SK-N-SH (cell line): ENCODE data around the gene HP1BP3. TPM values are rescaled to one million over a fixed set of nuclear protein-coding genes. Genes with fewer than 3 reads are reported as not detected.

Experiments
- CTCF ChIA-PET: fragments of 300-600, 350-600 bp; formaldehyde crosslinking; extraction: SDS; loops from one replicate; lab custom pipeline; 2021; lab: Yijun Ruan, JAX
- POLR2A ChIA-PET: fragments of 350-600 bp; sonication (Branson Sonifier 250); formaldehyde crosslinking; extraction: SDS; loops from one replicate; lab custom pipeline; 2020; ENCODE audit warnings: antibody characterized with exemption, inconsistent platforms; lab: Yijun Ruan, JAX
- DNase-seq: peaks from one replicate; pipeline ENCODE4 v3.0.0; 2012
- H2AFZ ChIP-seq: fragments of 200-600 bp; sonication (generic); 2 replicates; pipeline ENCODE4 v1.8.1; 2016; ENCODE audit warnings: antibody characterized with exemption, mild to moderate bottlenecking, low read depth
- H3F3A ChIP-seq: fragments of 200-600 bp; sonication (generic); replicated peaks from 2 replicates; pipeline ENCODE3; 2016; ENCODE audit warnings: antibody characterized with exemption, mild to moderate bottlenecking; ENCODE audit not compliant: insufficient read depth
- H3K27ac ChIP-seq, 2 experiments: fragments of 200-500 bp in 1 of 2; fragments of 200-600 bp in 1 of 2; sonication (Bioruptor generic) in 1 of 2; sonication (generic), shearing (Covaris generic) in 1 of 2; 2 replicates each; pipeline versions ENCODE4 v1.5.1 to v1.6.1; 2014 to 2016; ENCODE audit warnings: low read depth in 2 of 2, inconsistent platforms in 1 of 2, low read length in 1 of 2, mild to moderate bottlenecking in 1 of 2, mixed read lengths in 1 of 2
- H3K27me3 ChIP-seq: fragments of 200-600 bp; sonication (generic), shearing (Covaris generic); 2 replicates; pipeline ENCODE4 v1.6.1; 2016; ENCODE audit warnings: mixed run types; ENCODE audit not compliant: insufficient read depth
- H3K36me3 ChIP-seq, 2 experiments: fragments of 200-500 bp in 1 of 2; fragments of 200-600 bp in 1 of 2; sonication (Bioruptor generic) in 1 of 2; sonication (generic) in 1 of 2; replicated peaks in 1 of 2; 2 replicates each; pipeline versions ENCODE3 to v1.5.1; 2014 to 2016; ENCODE audit warnings: low read length in 1 of 2, mild to moderate bottlenecking in 1 of 2; ENCODE audit not compliant: insufficient read depth in 2 of 2, control insufficient read depth in 1 of 2
- H3K4me1 ChIP-seq, 2 experiments: fragments of 200-500 bp in 1 of 2; fragments of 200-600 bp in 1 of 2; sonication (Bioruptor generic) in 1 of 2; sonication (generic), shearing (Covaris generic) in 1 of 2; 2 replicates each; pipeline versions ENCODE4 v1.5.1 to v1.6.1; 2014 to 2016; ENCODE audit warnings: low read depth in 1 of 2, low read length in 1 of 2, mixed run types in 1 of 2; ENCODE audit not compliant: insufficient read depth in 2 of 2, control insufficient read depth in 1 of 2
- H3K4me2 ChIP-seq: fragments of 200-600 bp; sonication (generic), shearing (Covaris generic); 2 replicates; pipeline ENCODE4 v1.6.1; 2017; ENCODE audit warnings: mixed run types
- H3K4me3 ChIP-seq, 2 experiments: fragments of 200-500 bp in 1 of 2; fragments of 200-600 bp in 1 of 2; sonication (Bioruptor generic) in 1 of 2; sonication (generic), shearing (Covaris generic) in 1 of 2; 2 replicates each; pipeline versions ENCODE4 v1.5.1 to v1.8.1; 2014 to 2016; ENCODE audit warnings: low read depth in 2 of 2, inconsistent platforms in 1 of 2, low read length in 1 of 2, mild to moderate bottlenecking in 1 of 2, mixed read lengths in 1 of 2, moderate library complexity in 1 of 2
- H3K79me2 ChIP-seq: fragments of 200-600 bp; sonication (generic); 2 replicates; pipeline ENCODE4 v1.8.1; 2017; ENCODE audit warnings: mild to moderate bottlenecking; ENCODE audit not compliant: insufficient read depth
- H3K9ac ChIP-seq: fragments of 200-600 bp; sonication (generic); 2 replicates; pipeline ENCODE4 v1.6.1; 2017; ENCODE audit warnings: mixed run types
- H3K9me2 ChIP-seq: fragments of 200-600 bp; sonication (generic); 2 replicates; pipeline ENCODE4 v1.6.1; 2017; ENCODE audit warnings: mixed run types
- H3K9me3 ChIP-seq: fragments of 200-600 bp; sonication (generic); 2 replicates; pipeline ENCODE4 v1.6.1; 2017; ENCODE audit warnings: mixed run types, mild to moderate bottlenecking, moderate library complexity
- H4K20me1 ChIP-seq: fragments of 200-600 bp; sonication (generic); 2 replicates; pipeline ENCODE4 v1.6.1; 2017; ENCODE audit warnings: mild to moderate bottlenecking, mixed run types; ENCODE audit not compliant: insufficient read depth
- FOSL2 ChIP-seq: IDR thresholded peaks from 2 replicates; pipeline ENCODE4 v1.4.0; 2012; ENCODE audit warnings: low read depth, mild to moderate bottlenecking, moderate library complexity, borderline replicate concordance
- FOXJ3 ChIP-seq: sonication (generic); formaldehyde crosslinking; IDR thresholded peaks from 2 replicates; pipeline ENCODE4 v1.5.1; 2020; ENCODE audit warnings: mild to moderate bottlenecking, missing genetic modification reagents
- GABPA ChIP-seq: IDR thresholded peaks from 2 replicates; pipeline ENCODE4 v1.4.0; 2012; ENCODE audit warnings: low read depth, mild to moderate bottlenecking
- GATA2 ChIP-seq: sonication (generic); formaldehyde crosslinking; IDR thresholded peaks from 2 replicates; pipeline ENCODE4 v1.5.0; 2020; ENCODE audit warnings: mild to moderate bottlenecking, missing genetic modification reagents
- MAX ChIP-seq: IDR thresholded peaks from 2 replicates; pipeline ENCODE4 v1.4.0; 2012; ENCODE audit warnings: low read depth
- MXI1 ChIP-seq: IDR thresholded peaks from 2 replicates; pipeline ENCODE4 v1.6.1; 2012; ENCODE audit warnings: mild to moderate bottlenecking, low read depth, low read length, improper control_type of control experiment
- PBX3 ChIP-seq: IDR thresholded peaks from 2 replicates; pipeline ENCODE4; 2012
- POLR2AphosphoS5 ChIP-seq: IDR thresholded peaks from 2 replicates; pipeline ENCODE4 v1.6.1; 2012; ENCODE audit warnings: low read depth, low read length
- RAD21 ChIP-seq: IDR thresholded peaks from 2 replicates; pipeline ENCODE4 v1.6.1; 2012; ENCODE audit warnings: mild to moderate bottlenecking, low read length
- RFX5 ChIP-seq: IDR thresholded peaks from 2 replicates; pipeline ENCODE4 v1.6.1; 2012; ENCODE audit warnings: mild to moderate bottlenecking, improper control_type of control experiment, low read length
- RXRA ChIP-seq: IDR thresholded peaks from 2 replicates; pipeline ENCODE4 v1.4.0; 2012; ENCODE audit warnings: low read depth, mild to moderate bottlenecking, borderline replicate concordance
- TCF12 ChIP-seq: IDR thresholded peaks from 2 replicates; pipeline ENCODE4 v1.4.0; 2012
- TEAD4 ChIP-seq: IDR thresholded peaks from 2 replicates; pipeline ENCODE4 v1.4.0; 2012; ENCODE audit warnings: mild to moderate bottlenecking, borderline replicate concordance; ENCODE audit not compliant: insufficient read depth
- YY1 ChIP-seq: IDR thresholded peaks from 2 replicates; pipeline ENCODE4 v1.4.0; 2012; ENCODE audit warnings: low read depth, mild to moderate bottlenecking
- WGBS: methylation state at CpG from one replicate; pipeline ENCODE4 v1.1.6; 2017; ENCODE audit warnings: low lambda C conversion rate; 5-methylcytosine and 5-hydroxymethylcytosine counted together
- polyA plus RNA-seq, 3 experiments: library from polyadenylated mRNA; depleted of rRNA; stranded (reverse); fragments of >200 nt; gene quantifications; 2 replicates each; pipeline ENCODE4 v1.2.3, GENCODE V29; 2012
- TF ChIP-seq, protein P1 (sequence below): fragments of 150-350 bp; IDR thresholded peaks from 2 replicates; pipeline ENCODE4 v1.6.1; 2017; ENCODE audit warnings: antibody characterized with exemption, low read length, low read depth, borderline replicate concordance
- TF ChIP-seq, protein P2 (sequence below): IDR thresholded peaks from 2 replicates; pipeline ENCODE4 v1.6.1; 2012; ENCODE audit warnings: mild to moderate bottlenecking, low read depth, low read length, moderate library complexity
- TF ChIP-seq, protein P3 (sequence below): IDR thresholded peaks from 2 replicates; pipeline ENCODE4 v1.4.0; 2012; ENCODE audit warnings: low read depth, borderline replicate concordance

HP1BP3 gene
- polyA plus RNA-seq, 1 of the 3 experiments (the other 2 are of a cell fraction): 236 TPM

- Histone ChIP-seq H3K27me3 (no peaks in the 10 kb centered on the region), H2AFZ (no peak overlapping the region), H3K79me2 (peaks cover 89% of the 10 kb centered on the region), H3K4me1 (no peaks in the 10 kb centered on the region), H3K9me3 (no peaks in the 10 kb centered on the region), H3K4me3 (no peak overlapping the region), H4K20me1 (peaks cover 16% of the 10 kb centered on the region), H3K4me2 (no peak overlapping the region), H3K27ac (no peak overlapping the region), H3F3A (peaks cover 30% of the 10 kb centered on the region), H3K9ac (no peak overlapping the region), H3K36me3 (peaks cover 71 to 97% of the 10 kb centered on the region in 2 experiments), H3K9me2 (no peaks in the 10 kb centered on the region)
- ChIA-PET CTCF (interaction anchor here (0.6 kb wide), 1 partner anchor 889 kb away, joined by 3 read pairs; the partner anchor contains the start of gene OTUD3), POLR2A (interaction anchor here (2.5 kb wide), 1 partner anchor 16 kb away, joined by 10 read pairs; the partner anchor contains the start of gene HP1BP3)
- TF ChIP-seq RXRA: no peak
- TF ChIP-seq, protein P1, sequence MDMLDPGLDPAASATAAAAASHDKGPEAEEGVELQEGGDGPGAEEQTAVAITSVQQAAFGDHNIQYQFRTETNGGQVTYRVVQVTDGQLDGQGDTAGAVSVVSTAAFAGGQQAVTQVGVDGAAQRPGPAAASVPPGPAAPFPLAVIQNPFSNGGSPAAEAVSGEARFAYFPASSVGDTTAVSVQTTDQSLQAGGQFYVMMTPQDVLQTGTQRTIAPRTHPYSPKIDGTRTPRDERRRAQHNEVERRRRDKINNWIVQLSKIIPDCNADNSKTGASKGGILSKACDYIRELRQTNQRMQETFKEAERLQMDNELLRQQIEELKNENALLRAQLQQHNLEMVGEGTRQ: no peak
- TF ChIP-seq GATA2 (CRISPR knock-in tag): no peak
- TF ChIP-seq YY1: no peak
- no peak for TF ChIP-seq RAD21
- no peak for TF ChIP-seq RFX5
- TF ChIP-seq GABPA: no peak
- no peak for TF ChIP-seq POLR2AphosphoS5
- TF ChIP-seq TEAD4: no peak
- no peak for TF ChIP-seq FOSL2
- TF ChIP-seq, protein P2, sequence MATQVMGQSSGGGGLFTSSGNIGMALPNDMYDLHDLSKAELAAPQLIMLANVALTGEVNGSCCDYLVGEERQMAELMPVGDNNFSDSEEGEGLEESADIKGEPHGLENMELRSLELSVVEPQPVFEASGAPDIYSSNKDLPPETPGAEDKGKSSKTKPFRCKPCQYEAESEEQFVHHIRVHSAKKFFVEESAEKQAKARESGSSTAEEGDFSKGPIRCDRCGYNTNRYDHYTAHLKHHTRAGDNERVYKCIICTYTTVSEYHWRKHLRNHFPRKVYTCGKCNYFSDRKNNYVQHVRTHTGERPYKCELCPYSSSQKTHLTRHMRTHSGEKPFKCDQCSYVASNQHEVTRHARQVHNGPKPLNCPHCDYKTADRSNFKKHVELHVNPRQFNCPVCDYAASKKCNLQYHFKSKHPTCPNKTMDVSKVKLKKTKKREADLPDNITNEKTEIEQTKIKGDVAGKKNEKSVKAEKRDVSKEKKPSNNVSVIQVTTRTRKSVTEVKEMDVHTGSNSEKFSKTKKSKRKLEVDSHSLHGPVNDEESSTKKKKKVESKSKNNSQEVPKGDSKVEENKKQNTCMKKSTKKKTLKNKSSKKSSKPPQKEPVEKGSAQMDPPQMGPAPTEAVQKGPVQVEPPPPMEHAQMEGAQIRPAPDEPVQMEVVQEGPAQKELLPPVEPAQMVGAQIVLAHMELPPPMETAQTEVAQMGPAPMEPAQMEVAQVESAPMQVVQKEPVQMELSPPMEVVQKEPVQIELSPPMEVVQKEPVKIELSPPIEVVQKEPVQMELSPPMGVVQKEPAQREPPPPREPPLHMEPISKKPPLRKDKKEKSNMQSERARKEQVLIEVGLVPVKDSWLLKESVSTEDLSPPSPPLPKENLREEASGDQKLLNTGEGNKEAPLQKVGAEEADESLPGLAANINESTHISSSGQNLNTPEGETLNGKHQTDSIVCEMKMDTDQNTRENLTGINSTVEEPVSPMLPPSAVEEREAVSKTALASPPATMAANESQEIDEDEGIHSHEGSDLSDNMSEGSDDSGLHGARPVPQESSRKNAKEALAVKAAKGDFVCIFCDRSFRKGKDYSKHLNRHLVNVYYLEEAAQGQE: no peak
- no peak for TF ChIP-seq MXI1
- no peak for TF ChIP-seq FOXJ3 (CRISPR knock-in tag)
- no peak for TF ChIP-seq MAX
- no peak for TF ChIP-seq PBX3
- TF ChIP-seq, protein P3, sequence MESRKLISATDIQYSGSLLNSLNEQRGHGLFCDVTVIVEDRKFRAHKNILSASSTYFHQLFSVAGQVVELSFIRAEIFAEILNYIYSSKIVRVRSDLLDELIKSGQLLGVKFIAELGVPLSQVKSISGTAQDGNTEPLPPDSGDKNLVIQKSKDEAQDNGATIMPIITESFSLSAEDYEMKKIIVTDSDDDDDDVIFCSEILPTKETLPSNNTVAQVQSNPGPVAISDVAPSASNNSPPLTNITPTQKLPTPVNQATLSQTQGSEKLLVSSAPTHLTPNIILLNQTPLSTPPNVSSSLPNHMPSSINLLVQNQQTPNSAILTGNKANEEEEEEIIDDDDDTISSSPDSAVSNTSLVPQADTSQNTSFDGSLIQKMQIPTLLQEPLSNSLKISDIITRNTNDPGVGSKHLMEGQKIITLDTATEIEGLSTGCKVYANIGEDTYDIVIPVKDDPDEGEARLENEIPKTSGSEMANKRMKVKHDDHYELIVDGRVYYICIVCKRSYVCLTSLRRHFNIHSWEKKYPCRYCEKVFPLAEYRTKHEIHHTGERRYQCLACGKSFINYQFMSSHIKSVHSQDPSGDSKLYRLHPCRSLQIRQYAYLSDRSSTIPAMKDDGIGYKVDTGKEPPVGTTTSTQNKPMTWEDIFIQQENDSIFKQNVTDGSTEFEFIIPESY: no peak
- TF ChIP-seq TCF12: no peak
- DNase-seq: no peak
- 94% methylated on average over 6 of the region's 6 CpGs for WGBS
These were observed 16.6 kb downstream of the HP1BP3 start for GRCh38 chr1:20770314-20771087.
